K562 (cell line): ENCODE data around the gene RBX1. TPM values are rescaled to one million over a fixed set of nuclear protein-coding genes. Genes with fewer than 3 reads are reported as not detected.

Experiments used
- ATAC-seq: fragments of 200-7000 bp; cut with Tn5 transposase; 3 replicates; pipeline ENCODE4 v1.9.1; 2020; ENCODE audit warnings: moderate library complexity
- BruUV-seq: library from RNA; stranded (reverse); fragments of 400-500 nt; replicated peaks from 2 replicates; lab custom pipeline; 2021; lab: Mats Ljungman, UMichigan
- CTCF ChIA-PET: fragments of 300-600 bp; formaldehyde crosslinking; extraction: SDS; loops from one replicate; lab custom pipeline; 2021; ENCODE audit warnings: low intra/inter-chr PET ratio; lab: Yijun Ruan, JAX
- POLR2A ChIA-PET: fragments of 300-600, 350-650 bp; sonication (Branson Sonifier 250); formaldehyde crosslinking; extraction: SDS; loops from one replicate; lab custom pipeline; 2021; ENCODE audit warnings: antibody characterized with exemption, inconsistent platforms; lab: Yijun Ruan, JAX
- DNase-seq, 4 experiments: peaks; one replicate each; pipeline versions ENCODE4 v3.0.0 to v3.0.0-alpha.2; 2011 to 2018; ENCODE audit warnings: low spot score in 3 of 4, mixed read lengths in 3 of 4; ENCODE audit errors: extremely low read depth in 1 of 4
- FAIRE-seq: peaks from 2 replicates; lab custom pipeline; 2011; peaks lifted over from hg19 to GRCh38; lab: Jason Lieb, UNC
- H2AFZ ChIP-seq: 2 replicates; pipeline ENCODE4 v1.6.0; 2011; ENCODE audit warnings: low read depth, low read length, control low read depth, inconsistent platforms
- H3K27ac ChIP-seq: fragments of 200-600 bp; 3 replicates; pipeline ENCODE4 v1.8.0; 2011; ENCODE audit warnings: low read depth, mild to moderate bottlenecking, control low read depth, inconsistent platforms, low read length, moderate library complexity, mixed read lengths; ENCODE audit errors: extremely low read depth
- H3K27me3 ChIP-seq, 2 experiments: fragments of 300-600 bp in 1 of 2; 2 replicates in 1 of 2; 3 replicates in 1 of 2; pipeline versions ENCODE4 v1.6.0 to v1.8.0; 2011; ENCODE audit warnings: inconsistent platforms in 2 of 2, low read length in 2 of 2, mild to moderate bottlenecking in 1 of 2, mixed read lengths in 1 of 2, moderate library complexity in 1 of 2; ENCODE audit not compliant: control insufficient read depth in 2 of 2, insufficient read depth in 2 of 2
- H3K36me3 ChIP-seq: fragments of 300-600 bp; 3 replicates; pipeline ENCODE4 v1.8.0; 2011; ENCODE audit warnings: mild to moderate bottlenecking, low read length, inconsistent platforms; ENCODE audit not compliant: control insufficient read depth, insufficient read depth
- H3K4me1 ChIP-seq, 2 experiments: fragments of 200-600 bp in 1 of 2; replicated peaks in 1 of 2; 2 replicates in 1 of 2; 3 replicates in 1 of 2; pipeline versions ENCODE4 v1.5.1 to v1.8.0; 2011; ENCODE audit warnings: inconsistent platforms in 2 of 2, low read length in 2 of 2, mild to moderate bottlenecking in 1 of 2, mixed read lengths in 1 of 2, moderate library complexity in 1 of 2; ENCODE audit not compliant: control insufficient read depth in 2 of 2, insufficient read depth in 2 of 2
- H3K4me2 ChIP-seq: 2 replicates; pipeline ENCODE4 v1.6.1; 2011; ENCODE audit warnings: low read length, control low read depth, inconsistent platforms, mixed read lengths; ENCODE audit not compliant: insufficient read depth
- H3K4me3 ChIP-seq: fragments of 200-600 bp; sonication (generic), shearing (Covaris generic); 2 replicates; pipeline ENCODE4 v1.5.1; 2016; ENCODE audit warnings: control low read depth, inconsistent platforms
- H3K79me2 ChIP-seq: fragments of 200-600 bp; 3 replicates; pipeline ENCODE4 v1.8.0; 2011; ENCODE audit warnings: low read length, inconsistent platforms; ENCODE audit not compliant: control insufficient read depth, insufficient read depth
- H3K9ac ChIP-seq, 2 experiments: 2 replicates each; pipeline versions ENCODE4 v1.6.0 to v1.6.1; 2011; ENCODE audit warnings: low read depth in 2 of 2, low read length in 2 of 2, control low read depth in 1 of 2, inconsistent platforms in 1 of 2, mild to moderate bottlenecking in 1 of 2, mixed read lengths in 1 of 2; ENCODE audit not compliant: insufficient read depth in 1 of 2
- H3K9me1 ChIP-seq: one replicate; pipeline ENCODE4 v1.6.0; 2011; ENCODE audit warnings: inconsistent platforms, mild to moderate bottlenecking, low read length, moderate library complexity; ENCODE audit not compliant: control insufficient read depth, insufficient read depth
- H3K9me3 ChIP-seq: replicated peaks from 2 replicates; pipeline ENCODE4 v1.5.1; 2011; ENCODE audit warnings: low read depth, low read length, inconsistent platforms; ENCODE audit not compliant: control insufficient read depth, insufficient read depth
- H4K20me1 ChIP-seq: replicated peaks from 2 replicates; pipeline ENCODE4 v1.6.1; 2011; ENCODE audit warnings: low read length, inconsistent platforms, mixed read lengths; ENCODE audit not compliant: control insufficient read depth, insufficient read depth
- BRF1 ChIP-seq: IDR thresholded peaks from 3 replicates; pipeline ENCODE4 v1.6.1; 2011; ENCODE audit warnings: borderline replicate concordance, mild to moderate bottlenecking; ENCODE audit not compliant: insufficient read length; ENCODE audit errors: extremely low read depth
- CBFA2T3 ChIP-seq: fragments of 450-650 bp; IDR thresholded peaks from 2 replicates; pipeline ENCODE4 v1.6.1; 2017
- CHCHD3 ChIP-seq: fragments of 250-450 bp; sonication (Bioruptor Pico); IDR thresholded peaks from 2 replicates; pipeline ENCODE4 v2.1.2; 2022; ENCODE audit warnings: mild to moderate bottlenecking
- DMBX1 ChIP-seq: fragments of 250-450 bp; sonication (Bioruptor Pico); IDR thresholded peaks from 2 replicates; pipeline ENCODE4 v1.8.0; 2022; ENCODE audit warnings: inconsistent platforms, mild to moderate bottlenecking, moderate library complexity, borderline replicate concordance
- SMARCA4 ChIP-seq: fragments of 450-650 bp; IDR thresholded peaks from 2 replicates; pipeline ENCODE4 v1.6.1; 2016
- SRSF1 ChIP-seq: fragments of 200-400 bp; formaldehyde crosslinking; IDR thresholded peaks from 2 replicates; pipeline ENCODE4 v1.6.1; 2017; ENCODE audit warnings: mild to moderate bottlenecking, low read depth, low read length, moderate library complexity
- TEAD1 ChIP-seq, 2 experiments: fragments of 450-650 bp in 1 of 2; sonication (generic) in 1 of 2; formaldehyde crosslinking; IDR thresholded peaks; 2 replicates each; pipeline versions ENCODE4 v1.4.0 to v1.8.0; 2020 to 2022; ENCODE audit warnings: mild to moderate bottlenecking in 2 of 2, missing genetic modification reagents in 1 of 2
- WGBS: fragments of 100-300 bp; shearing (Covaris generic); methylation state at CpG from one replicate; pipeline ENCODE4 v1.1.6; 2016; ENCODE audit warnings: low coverage, mixed read lengths; ENCODE audit not compliant: insufficient coverage; ENCODE audit errors: missing lambda C conversion rate; 5-methylcytosine and 5-hydroxymethylcytosine counted together
- in situ Hi-C: fragments of 300-500 bp; cut with MboI; formaldehyde crosslinking; loops from 4 replicates; pipeline ENCODE4 v1.15.0; 2018; ENCODE audit warnings: inconsistent platforms, mixed read lengths
- intact Hi-C: fragments of 100-400 bp; cut with micrococcal nuclease; formaldehyde crosslinking; loops from 2 replicates; pipeline ENCODE4 v1.14.2; 2022
- polyA plus RNA-seq, 8 experiments: library from polyadenylated mRNA; depleted of rRNA in 4 of 8; stranded (reverse) in 5 of 8; unstranded in 3 of 8; fragments of >200 nt; fragmentation: Nextera tagmentation in 2 of 8; fragmentation: Illumina TruSeq in 1 of 8; extraction: Ambion mirVana in 2 of 8; extraction: Trizol in 1 of 8; gene quantifications; 2 replicates each; pipeline versions ENCODE4 v1.2.1 to v1.2.3, GENCODE V29; 2011 to 2014; ENCODE audit warnings: inconsistent platforms in 1 of 8, missing spikeins in 1 of 8
- total RNA-seq, 7 experiments: library from RNA; depleted of rRNA in 6 of 7; stranded (reverse); fragments of >200 nt in 6 of 7; fragmentation: Illumina TruSeq in 2 of 7; extraction: Trizol in 2 of 7; gene quantifications; 2 replicates each; pipeline versions ENCODE4 v1.2.1 to v1.2.3, GENCODE V29; 2011 to 2021; ENCODE audit warnings: low replicate concordance in 1 of 7
- TF ChIP-seq, protein P1 (sequence below): fragments of 450-650 bp; IDR thresholded peaks from 2 replicates; pipeline ENCODE4 v1.6.1; 2016; ENCODE audit warnings: mild to moderate bottlenecking, moderate library complexity

RBX1 gene
- total and polyA plus RNA-seq, 9 of the 15 experiments (the other 6 are each of a cell fraction or from before 2014, with no cell fraction given), result 44.0 to 259 (median 67.9) TPM

GRCh38 chr22:40991298-40991697, 40.1 kb downstream of the RBX1 start:
- CTCF ChIA-PET, result no interaction called here
- in situ Hi-C loops (no loop called here), intact Hi-C loops (no loop called here)
- H3K36me3 ChIP-seq, result no peaks in the 10 kb centered on the region
- POLR2A ChIA-PET, result no interaction called here
- WGBS, result 3% methylated on average over 8 of the region's 9 CpGs
- no peak overlapping the region for H2AFZ ChIP-seq
- H3K4me3 ChIP-seq, result no peak overlapping the region
- H3K4me2 ChIP-seq, result no peak overlapping the region
- no peak for TF ChIP-seq CBFA2T3
- TF ChIP-seq, protein P1, sequence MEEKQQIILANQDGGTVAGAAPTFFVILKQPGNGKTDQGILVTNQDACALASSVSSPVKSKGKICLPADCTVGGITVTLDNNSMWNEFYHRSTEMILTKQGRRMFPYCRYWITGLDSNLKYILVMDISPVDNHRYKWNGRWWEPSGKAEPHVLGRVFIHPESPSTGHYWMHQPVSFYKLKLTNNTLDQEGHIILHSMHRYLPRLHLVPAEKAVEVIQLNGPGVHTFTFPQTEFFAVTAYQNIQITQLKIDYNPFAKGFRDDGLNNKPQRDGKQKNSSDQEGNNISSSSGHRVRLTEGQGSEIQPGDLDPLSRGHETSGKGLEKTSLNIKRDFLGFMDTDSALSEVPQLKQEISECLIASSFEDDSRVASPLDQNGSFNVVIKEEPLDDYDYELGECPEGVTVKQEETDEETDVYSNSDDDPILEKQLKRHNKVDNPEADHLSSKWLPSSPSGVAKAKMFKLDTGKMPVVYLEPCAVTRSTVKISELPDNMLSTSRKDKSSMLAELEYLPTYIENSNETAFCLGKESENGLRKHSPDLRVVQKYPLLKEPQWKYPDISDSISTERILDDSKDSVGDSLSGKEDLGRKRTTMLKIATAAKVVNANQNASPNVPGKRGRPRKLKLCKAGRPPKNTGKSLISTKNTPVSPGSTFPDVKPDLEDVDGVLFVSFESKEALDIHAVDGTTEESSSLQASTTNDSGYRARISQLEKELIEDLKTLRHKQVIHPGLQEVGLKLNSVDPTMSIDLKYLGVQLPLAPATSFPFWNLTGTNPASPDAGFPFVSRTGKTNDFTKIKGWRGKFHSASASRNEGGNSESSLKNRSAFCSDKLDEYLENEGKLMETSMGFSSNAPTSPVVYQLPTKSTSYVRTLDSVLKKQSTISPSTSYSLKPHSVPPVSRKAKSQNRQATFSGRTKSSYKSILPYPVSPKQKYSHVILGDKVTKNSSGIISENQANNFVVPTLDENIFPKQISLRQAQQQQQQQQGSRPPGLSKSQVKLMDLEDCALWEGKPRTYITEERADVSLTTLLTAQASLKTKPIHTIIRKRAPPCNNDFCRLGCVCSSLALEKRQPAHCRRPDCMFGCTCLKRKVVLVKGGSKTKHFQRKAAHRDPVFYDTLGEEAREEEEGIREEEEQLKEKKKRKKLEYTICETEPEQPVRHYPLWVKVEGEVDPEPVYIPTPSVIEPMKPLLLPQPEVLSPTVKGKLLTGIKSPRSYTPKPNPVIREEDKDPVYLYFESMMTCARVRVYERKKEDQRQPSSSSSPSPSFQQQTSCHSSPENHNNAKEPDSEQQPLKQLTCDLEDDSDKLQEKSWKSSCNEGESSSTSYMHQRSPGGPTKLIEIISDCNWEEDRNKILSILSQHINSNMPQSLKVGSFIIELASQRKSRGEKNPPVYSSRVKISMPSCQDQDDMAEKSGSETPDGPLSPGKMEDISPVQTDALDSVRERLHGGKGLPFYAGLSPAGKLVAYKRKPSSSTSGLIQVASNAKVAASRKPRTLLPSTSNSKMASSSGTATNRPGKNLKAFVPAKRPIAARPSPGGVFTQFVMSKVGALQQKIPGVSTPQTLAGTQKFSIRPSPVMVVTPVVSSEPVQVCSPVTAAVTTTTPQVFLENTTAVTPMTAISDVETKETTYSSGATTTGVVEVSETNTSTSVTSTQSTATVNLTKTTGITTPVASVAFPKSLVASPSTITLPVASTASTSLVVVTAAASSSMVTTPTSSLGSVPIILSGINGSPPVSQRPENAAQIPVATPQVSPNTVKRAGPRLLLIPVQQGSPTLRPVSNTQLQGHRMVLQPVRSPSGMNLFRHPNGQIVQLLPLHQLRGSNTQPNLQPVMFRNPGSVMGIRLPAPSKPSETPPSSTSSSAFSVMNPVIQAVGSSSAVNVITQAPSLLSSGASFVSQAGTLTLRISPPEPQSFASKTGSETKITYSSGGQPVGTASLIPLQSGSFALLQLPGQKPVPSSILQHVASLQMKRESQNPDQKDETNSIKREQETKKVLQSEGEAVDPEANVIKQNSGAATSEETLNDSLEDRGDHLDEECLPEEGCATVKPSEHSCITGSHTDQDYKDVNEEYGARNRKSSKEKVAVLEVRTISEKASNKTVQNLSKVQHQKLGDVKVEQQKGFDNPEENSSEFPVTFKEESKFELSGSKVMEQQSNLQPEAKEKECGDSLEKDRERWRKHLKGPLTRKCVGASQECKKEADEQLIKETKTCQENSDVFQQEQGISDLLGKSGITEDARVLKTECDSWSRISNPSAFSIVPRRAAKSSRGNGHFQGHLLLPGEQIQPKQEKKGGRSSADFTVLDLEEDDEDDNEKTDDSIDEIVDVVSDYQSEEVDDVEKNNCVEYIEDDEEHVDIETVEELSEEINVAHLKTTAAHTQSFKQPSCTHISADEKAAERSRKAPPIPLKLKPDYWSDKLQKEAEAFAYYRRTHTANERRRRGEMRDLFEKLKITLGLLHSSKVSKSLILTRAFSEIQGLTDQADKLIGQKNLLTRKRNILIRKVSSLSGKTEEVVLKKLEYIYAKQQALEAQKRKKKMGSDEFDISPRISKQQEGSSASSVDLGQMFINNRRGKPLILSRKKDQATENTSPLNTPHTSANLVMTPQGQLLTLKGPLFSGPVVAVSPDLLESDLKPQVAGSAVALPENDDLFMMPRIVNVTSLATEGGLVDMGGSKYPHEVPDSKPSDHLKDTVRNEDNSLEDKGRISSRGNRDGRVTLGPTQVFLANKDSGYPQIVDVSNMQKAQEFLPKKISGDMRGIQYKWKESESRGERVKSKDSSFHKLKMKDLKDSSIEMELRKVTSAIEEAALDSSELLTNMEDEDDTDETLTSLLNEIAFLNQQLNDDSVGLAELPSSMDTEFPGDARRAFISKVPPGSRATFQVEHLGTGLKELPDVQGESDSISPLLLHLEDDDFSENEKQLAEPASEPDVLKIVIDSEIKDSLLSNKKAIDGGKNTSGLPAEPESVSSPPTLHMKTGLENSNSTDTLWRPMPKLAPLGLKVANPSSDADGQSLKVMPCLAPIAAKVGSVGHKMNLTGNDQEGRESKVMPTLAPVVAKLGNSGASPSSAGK, result no peak
- no peak for TF ChIP-seq SMARCA4
- TF ChIP-seq DMBX1 (CRISPR knock-in tag), result no peak
- no peak for TF ChIP-seq TEAD1 (CRISPR knock-in tag; IDR thresholded peaks at IDR 0.05)
- TF ChIP-seq BRF1, result no peak
- TF ChIP-seq CHCHD3, result no peak
- no peak for TF ChIP-seq SRSF1
- no TSS peak for BruUV-seq
- no peaks in the 10 kb centered on the region for H3K9me1 ChIP-seq
- H3K79me2 ChIP-seq, result no peaks in the 10 kb centered on the region
- no peak for FAIRE-seq
- H3K27ac ChIP-seq, result no peak overlapping the region
- H3K9ac ChIP-seq, result no peak overlapping the region
- DNase-seq, result no peak
- no peak for ATAC-seq
- no peaks in the 10 kb centered on the region for H3K9me3 ChIP-seq
- H4K20me1 ChIP-seq, result no peaks in the 10 kb centered on the region
- peaks cover 14 to 36% of the 10 kb centered on the region in 2 experiments for H3K27me3 ChIP-seq
- peaks cover 0 to 5% of the 10 kb centered on the region in 2 experiments; a peak in 2 of 5 replicates for H3K4me1 ChIP-seq
